Retina (tissue), 1 donor: ENCODE measurements around the gene PSMD13.

ENCODE experiments used
- DNase-seq: peaks from one replicate; pipeline ENCODE4 v3.0.0-alpha.2; 2016

Gene PSMD13

GRCh38 chr11:204587-205109 is 32.1 kb upstream of the PSMD13 start:
- DNase-seq, result no peak

- DNase-seq, result no peak
Measured at GRCh38 chr11:205221-206001, 31.4 kb upstream of the PSMD13 start.

- DNase-seq, result no peak
Measured at GRCh38 chr11:206002-206384, 30.8 kb upstream of the PSMD13 start.

GRCh38 chr11:206526-207207 is 30.1 kb upstream of the PSMD13 start:
- no peak for DNase-seq

- DNase-seq, result peak; percentile 98
Measured at GRCh38 chr11:207208-207862, 29.4 kb upstream of the PSMD13 start, which contains the start of the genes BET1L and RIC8A. Gene BET1L (minus strand): TSS chr11:207399. CDS start chr11:207321, 78 bp downstream. Gene RIC8A (plus strand): TSS chr11:207708. CDS start chr11:208855, 1,147 bp downstream.

GRCh38 chr11:207863-208180 is 29.0 kb upstream of the PSMD13 start:
- DNase-seq, result no peak

- peak; percentile 88 for DNase-seq
Measured at GRCh38 chr11:208181-208916, 28.4 kb upstream of the PSMD13 start.

- peak; percentile 17 for DNase-seq
Measured at GRCh38 chr11:208917-209260, 27.9 kb upstream of the PSMD13 start.

GRCh38 chr11:209275-210121 is 27.3 kb upstream of the PSMD13 start:
- DNase-seq, result no peak

- no peak for DNase-seq
Measured at GRCh38 chr11:210122-210802, 26.5 kb upstream of the PSMD13 start.

GRCh38 chr11:210803-211180 is 26.0 kb upstream of the PSMD13 start:
- DNase-seq, result no peak

GRCh38 chr11:211295-211694 is 25.5 kb upstream of the PSMD13 start:
- no peak for DNase-seq

- DNase-seq, result no peak
Measured at GRCh38 chr11:211741-212140, 25.0 kb upstream of the PSMD13 start.

GRCh38 chr11:212150-213100 is 24.4 kb upstream of the PSMD13 start:
- no peak for DNase-seq

- DNase-seq, result no peak
Measured at GRCh38 chr11:213111-213510, 23.7 kb upstream of the PSMD13 start.

- no peak for DNase-seq
Measured at GRCh38 chr11:214083-214482, 22.7 kb upstream of the PSMD13 start.

GRCh38 chr11:215581-216037 is 21.2 kb upstream of the PSMD13 start:
- no peak for DNase-seq

- DNase-seq, result no peak
Measured at GRCh38 chr11:216081-216974, 20.4 kb upstream of the PSMD13 start.

GRCh38 chr11:217704-218103 is 19.1 kb upstream of the PSMD13 start:
- DNase-seq, result no peak
